NCI-H748 (cell line): Measurements from ENCODE around the gene TM4SF20.

Source experiments
- DNase-seq: peaks from one replicate; lab custom pipeline; 2025; ENCODE audit not compliant: unreplicated experiment; lab: John Stamatoyannopoulos, UW

The TM4SF20 gene

GRCh38 chr2:227323818-227324217 lies 55.3 kb downstream of the TM4SF20 start:
- DNase-seq = no peak

- DNase-seq = no peak
Measured at GRCh38 chr2:227322530-227323205, 56.4 kb downstream of the TM4SF20 start.

GRCh38 chr2:227320305-227321094 lies 58.6 kb downstream of the TM4SF20 start:
- no peak for DNase-seq

- DNase-seq = no peak
Measured at GRCh38 chr2:227317834-227318233, 61.3 kb downstream of the TM4SF20 start.

GRCh38 chr2:227313310-227313709 lies 65.8 kb downstream of the TM4SF20 start:
- no peak for DNase-seq

GRCh38 chr2:227312579-227312978 lies 66.5 kb downstream of the TM4SF20 start:
- no peak for DNase-seq
